Neural crest cell (in vitro differentiated cells): ENCODE measurements around the gene TAS2R60. TPM values are rescaled to one million over a fixed set of nuclear protein-coding genes. Genes with fewer than 3 reads are reported as not detected.
"Not testable (repeated sequence)": the region's sequence is repeated elsewhere in the genome, so short reads cannot be mapped to it uniquely, and the experiment has no call there.

Experiments
- DNase-seq: peaks from one replicate; pipeline ENCODE4 v3.0.0; 2021; ENCODE audit warnings: low read depth, mixed read lengths, low spot score
- H3K27ac Mint-ChIP-seq: one replicate; pipeline ENCODE4 v1.8.0; 2021; ENCODE audit warnings: mild to moderate bottlenecking, mixed read lengths; ENCODE audit not compliant: unreplicated experiment
- H3K27me3 Mint-ChIP-seq: 2 replicates; pipeline ENCODE4 v1.8.0; 2021; ENCODE audit warnings: low read depth, mild to moderate bottlenecking, mixed read lengths
- H3K36me3 Mint-ChIP-seq: 2 replicates; pipeline ENCODE4 v1.8.0; 2021; ENCODE audit warnings: low read depth, mild to moderate bottlenecking, mixed read lengths
- H3K4me1 Mint-ChIP-seq: 2 replicates; pipeline ENCODE4 v1.8.0; 2021; ENCODE audit warnings: mixed read lengths
- H3K4me3 Mint-ChIP-seq: one replicate; pipeline ENCODE4 v1.8.0; 2021; ENCODE audit warnings: mild to moderate bottlenecking, mixed read lengths
- H3K9me3 Mint-ChIP-seq: 2 replicates; pipeline ENCODE4 v1.8.0; 2021; ENCODE audit warnings: mixed read lengths
- total RNA-seq: library from RNA; stranded (reverse); gene quantifications from 2 replicates; pipeline ENCODE4 v1.2.1, GENCODE V29; 2021
- TF ChIP-seq, protein P1 (sequence below): fragments of 200-600 bp; sonication (generic); conservative IDR thresholded peaks from 2 replicates; pipeline ENCODE4 v1.5.0; 2021; ENCODE audit warnings: antibody characterized with exemption, mild to moderate bottlenecking

TAS2R60 gene
- total RNA-seq, 1 donor from 2014 or later, result not detected

- Mint-ChIP-seq H3K4me3 (no peak overlapping the region), H3K9me3 (no peaks in the 10 kb centered on the region), H3K27me3 (peaks cover 2% of the 10 kb centered on the region), H3K27ac (no peak overlapping the region), H3K4me1 (no peaks in the 10 kb centered on the region), H3K36me3 (no peaks in the 10 kb centered on the region)
- TF ChIP-seq, protein P1, sequence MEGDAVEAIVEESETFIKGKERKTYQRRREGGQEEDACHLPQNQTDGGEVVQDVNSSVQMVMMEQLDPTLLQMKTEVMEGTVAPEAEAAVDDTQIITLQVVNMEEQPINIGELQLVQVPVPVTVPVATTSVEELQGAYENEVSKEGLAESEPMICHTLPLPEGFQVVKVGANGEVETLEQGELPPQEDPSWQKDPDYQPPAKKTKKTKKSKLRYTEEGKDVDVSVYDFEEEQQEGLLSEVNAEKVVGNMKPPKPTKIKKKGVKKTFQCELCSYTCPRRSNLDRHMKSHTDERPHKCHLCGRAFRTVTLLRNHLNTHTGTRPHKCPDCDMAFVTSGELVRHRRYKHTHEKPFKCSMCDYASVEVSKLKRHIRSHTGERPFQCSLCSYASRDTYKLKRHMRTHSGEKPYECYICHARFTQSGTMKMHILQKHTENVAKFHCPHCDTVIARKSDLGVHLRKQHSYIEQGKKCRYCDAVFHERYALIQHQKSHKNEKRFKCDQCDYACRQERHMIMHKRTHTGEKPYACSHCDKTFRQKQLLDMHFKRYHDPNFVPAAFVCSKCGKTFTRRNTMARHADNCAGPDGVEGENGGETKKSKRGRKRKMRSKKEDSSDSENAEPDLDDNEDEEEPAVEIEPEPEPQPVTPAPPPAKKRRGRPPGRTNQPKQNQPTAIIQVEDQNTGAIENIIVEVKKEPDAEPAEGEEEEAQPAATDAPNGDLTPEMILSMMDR, result no peak
- DNase-seq, result no peak
These were observed 27.4 kb upstream of the TAS2R60 start for GRCh38 chr7:143415742-143416397.

GRCh38 chr7:143416565-143417149 is 26.6 kb upstream of the TAS2R60 start:
- no peak overlapping the region for H3K27ac Mint-ChIP-seq
- H3K4me3 Mint-ChIP-seq, result no peak overlapping the region
- no peaks in the 10 kb centered on the region for H3K9me3 Mint-ChIP-seq
- TF ChIP-seq, protein P1, result peak; percentile 83
- H3K36me3 Mint-ChIP-seq, result no peaks in the 10 kb centered on the region
- H3K27me3 Mint-ChIP-seq, result peaks cover 2% of the 10 kb centered on the region
- no peaks in the 10 kb centered on the region for H3K4me1 Mint-ChIP-seq
- DNase-seq, result no peak

- TF ChIP-seq, protein P1, result no peak
These were observed 25.4 kb upstream of the TAS2R60 start for GRCh38 chr7:143417734-143418383.

DNA sequence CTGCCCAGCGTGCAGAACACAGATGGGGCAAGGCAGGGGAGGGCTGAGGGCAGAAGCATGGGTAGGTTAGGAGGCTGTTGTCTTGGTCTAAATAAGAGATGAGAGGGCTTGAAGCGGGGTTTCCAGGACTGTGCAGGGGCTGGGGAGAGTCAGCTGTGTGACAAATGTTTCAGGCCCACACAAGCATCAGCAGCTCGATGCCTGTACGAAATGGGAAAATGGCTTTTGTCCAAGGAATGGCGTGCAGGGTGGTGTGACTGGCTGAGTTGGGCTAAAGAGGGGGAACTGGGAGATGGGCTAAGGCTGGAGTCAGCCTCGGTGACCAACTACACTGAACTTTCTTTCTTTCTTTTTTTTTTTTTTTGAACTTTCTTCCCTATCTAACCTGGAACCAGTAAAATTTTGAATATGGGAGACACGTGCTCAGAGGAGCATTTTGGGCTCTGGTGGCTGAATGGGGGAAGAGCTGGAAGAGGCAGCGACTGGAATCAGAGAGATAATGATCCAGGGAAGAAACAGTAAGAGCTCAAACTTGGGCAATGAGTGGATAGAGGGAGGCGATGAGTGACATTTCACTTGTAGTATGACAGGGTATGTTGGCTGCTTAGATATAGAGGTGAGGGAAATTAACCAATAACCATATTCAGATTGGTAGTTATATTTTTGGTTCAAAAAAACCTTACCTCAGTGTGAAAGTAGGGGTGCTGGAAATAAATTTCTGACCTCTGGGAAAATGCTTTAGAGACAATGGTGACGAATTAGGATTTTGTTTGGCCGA is 24.4 kb upstream of the TAS2R60 start:
- no peaks in the 10 kb centered on the region for H3K9me3 Mint-ChIP-seq
- TF ChIP-seq, protein P1, result no peak
- H3K36me3 Mint-ChIP-seq, result no peaks in the 10 kb centered on the region
- no peak for DNase-seq
- no peaks in the 10 kb centered on the region for H3K4me1 Mint-ChIP-seq
- H3K4me3 Mint-ChIP-seq, result no peak overlapping the region
- no peak overlapping the region for H3K27ac Mint-ChIP-seq
- peaks cover 2% of the 10 kb centered on the region for H3K27me3 Mint-ChIP-seq

More at GRCh38 chr7:143417734-143418383, 25.4 kb upstream of the TAS2R60 start:
- H3K4me1 Mint-ChIP-seq, result no peaks in the 10 kb centered on the region
- no peak for DNase-seq
- H3K27ac Mint-ChIP-seq, result no peak overlapping the region
- no peaks in the 10 kb centered on the region for H3K9me3 Mint-ChIP-seq
- peaks cover 2% of the 10 kb centered on the region for H3K27me3 Mint-ChIP-seq
- H3K4me3 Mint-ChIP-seq, result no peak overlapping the region
- H3K36me3 Mint-ChIP-seq, result no peaks in the 10 kb centered on the region

DNA sequence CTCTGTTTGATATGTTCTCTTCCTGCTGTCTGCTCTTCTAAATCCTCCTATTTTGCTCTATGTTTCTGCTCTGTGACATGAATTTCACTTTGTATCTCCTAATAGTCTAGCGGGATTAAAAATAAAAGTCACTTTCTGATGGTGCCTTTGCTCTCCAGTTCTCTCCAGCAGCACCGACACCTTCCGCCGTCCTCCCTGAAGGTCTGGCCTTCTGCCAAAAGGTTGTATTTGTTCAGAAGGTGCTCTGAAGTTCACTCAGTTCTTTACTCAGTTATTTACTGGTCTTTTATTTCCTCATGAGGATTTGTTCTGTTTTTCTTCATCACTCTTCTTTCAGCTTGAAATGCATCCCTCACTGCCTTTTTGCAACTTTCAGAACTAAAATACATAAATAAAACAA is 23.4 kb upstream of the TAS2R60 start:
- Mint-ChIP-seq H3K9me3 (no peaks in the 10 kb centered on the region), H3K27ac (no peak overlapping the region), H3K4me1 (no peaks in the 10 kb centered on the region), H3K27me3 (peaks cover 2% of the 10 kb centered on the region), H3K36me3 (no peaks in the 10 kb centered on the region), H3K4me3 (no peak overlapping the region)
- DNase-seq, result no peak
- TF ChIP-seq, protein P1, result no peak

DNA sequence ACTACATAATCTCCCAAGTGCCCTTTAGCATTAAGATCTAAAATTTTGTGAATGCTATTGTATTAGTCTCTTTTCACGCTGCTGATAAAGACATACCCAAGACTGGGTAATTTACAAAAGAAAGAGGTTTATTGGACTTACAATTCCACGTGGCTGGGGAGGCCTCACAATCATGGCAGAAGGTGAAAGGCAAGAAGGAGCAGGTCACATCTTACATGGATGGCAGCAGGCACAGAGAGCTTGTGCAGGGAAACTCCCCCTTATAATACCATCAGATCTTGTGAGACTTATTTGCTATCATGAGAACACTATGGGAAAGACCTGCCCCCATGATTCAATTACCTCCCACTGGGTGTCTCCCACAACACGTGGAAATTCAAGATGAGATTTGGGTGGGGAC is 22.6 kb upstream of the TAS2R60 start:
- DNase-seq, H3K4me1 Mint-ChIP-seq, H3K36me3 Mint-ChIP-seq, H3K9me3 Mint-ChIP-seq, H3K27ac Mint-ChIP-seq, H3K4me3 Mint-ChIP-seq, H3K27me3 Mint-ChIP-seq: not testable (repeated sequence)
